ENCODE data around the gene DLX4.

DNA sequence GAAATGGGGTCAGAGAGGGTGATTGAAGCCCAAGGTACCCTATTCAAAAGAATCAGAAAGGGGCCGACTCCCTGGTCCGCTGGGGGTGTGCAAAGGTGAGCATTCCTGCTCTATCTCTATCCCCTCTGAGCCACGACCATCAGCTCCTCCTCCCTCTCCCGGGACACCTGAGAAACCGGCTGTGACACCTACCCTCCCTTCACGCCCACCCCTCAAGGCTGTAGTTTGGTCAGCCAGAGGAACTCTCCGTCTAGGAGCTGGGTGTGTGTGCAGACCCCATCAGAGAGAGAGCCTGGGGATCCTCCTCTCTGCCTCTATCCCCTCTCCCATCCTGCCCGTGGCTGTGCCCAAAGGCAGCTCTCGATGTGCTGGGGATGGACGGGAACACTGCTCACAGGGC lies 27.6 kb upstream of the DLX4 start:
- TF ChIP-seq, protein P1, sequence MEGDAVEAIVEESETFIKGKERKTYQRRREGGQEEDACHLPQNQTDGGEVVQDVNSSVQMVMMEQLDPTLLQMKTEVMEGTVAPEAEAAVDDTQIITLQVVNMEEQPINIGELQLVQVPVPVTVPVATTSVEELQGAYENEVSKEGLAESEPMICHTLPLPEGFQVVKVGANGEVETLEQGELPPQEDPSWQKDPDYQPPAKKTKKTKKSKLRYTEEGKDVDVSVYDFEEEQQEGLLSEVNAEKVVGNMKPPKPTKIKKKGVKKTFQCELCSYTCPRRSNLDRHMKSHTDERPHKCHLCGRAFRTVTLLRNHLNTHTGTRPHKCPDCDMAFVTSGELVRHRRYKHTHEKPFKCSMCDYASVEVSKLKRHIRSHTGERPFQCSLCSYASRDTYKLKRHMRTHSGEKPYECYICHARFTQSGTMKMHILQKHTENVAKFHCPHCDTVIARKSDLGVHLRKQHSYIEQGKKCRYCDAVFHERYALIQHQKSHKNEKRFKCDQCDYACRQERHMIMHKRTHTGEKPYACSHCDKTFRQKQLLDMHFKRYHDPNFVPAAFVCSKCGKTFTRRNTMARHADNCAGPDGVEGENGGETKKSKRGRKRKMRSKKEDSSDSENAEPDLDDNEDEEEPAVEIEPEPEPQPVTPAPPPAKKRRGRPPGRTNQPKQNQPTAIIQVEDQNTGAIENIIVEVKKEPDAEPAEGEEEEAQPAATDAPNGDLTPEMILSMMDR (IDR thresholded peaks at IDR 0.05): no peak
- TF ChIP-seq POLR2A (IDR thresholded peaks at IDR 0.05) (no peak), POLR2AphosphoS5 (IDR thresholded peaks at IDR 0.05) (no peak)
